Ishikawa (cell line): Measurements from ENCODE around the gene CADM2.
A peak's percentile ranks its signal among the peaks of the same experiment; 100 is the strongest.

Experiments used
- CEBPB ChIP-seq: IDR thresholded peaks from 2 replicates; pipeline ENCODE4 v1.6.1; 2012
- CREB1 ChIP-seq: IDR thresholded peaks from 2 replicates; pipeline ENCODE4 v1.6.1; 2012; ENCODE audit warnings: low read depth
- EGR1 ChIP-seq: IDR thresholded peaks from 2 replicates; pipeline ENCODE4 v1.6.1; 2012
- EP300 ChIP-seq: IDR thresholded peaks from 2 replicates; pipeline ENCODE4 v1.6.1; 2012; ENCODE audit warnings: borderline replicate concordance
- FOXM1 ChIP-seq: IDR thresholded peaks from 2 replicates; pipeline ENCODE4 v1.6.1; 2012; ENCODE audit warnings: low read depth, borderline replicate concordance
- NFIC ChIP-seq: IDR thresholded peaks from 2 replicates; pipeline ENCODE4 v1.6.1; 2012
- RAD21 ChIP-seq: IDR thresholded peaks from 2 replicates; pipeline ENCODE4 v1.6.1; 2012; ENCODE audit warnings: low read depth
- TAF1 ChIP-seq: IDR thresholded peaks from 2 replicates; pipeline ENCODE4 v1.6.1; 2012; ENCODE audit warnings: low read depth, mild to moderate bottlenecking
- TCF12 ChIP-seq: IDR thresholded peaks from 2 replicates; pipeline ENCODE4 v1.6.1; 2012; ENCODE audit warnings: low read depth
- TEAD4 ChIP-seq: IDR thresholded peaks from 2 replicates; pipeline ENCODE4 v1.6.1; 2012
- YY1 ChIP-seq: IDR thresholded peaks from 2 replicates; pipeline ENCODE4 v1.6.1; 2012; ENCODE audit warnings: low read depth
- ZBTB7A ChIP-seq: IDR thresholded peaks from 2 replicates; pipeline ENCODE4 v1.6.1; 2012; ENCODE audit warnings: low read depth
- TF ChIP-seq, protein P1 (sequence below): IDR thresholded peaks from 2 replicates; pipeline ENCODE4 v1.6.1; 2012
- TF ChIP-seq, protein P2 (sequence below): IDR thresholded peaks from 2 replicates; pipeline ENCODE4 v1.6.1; 2012
- TF ChIP-seq, protein P3 (sequence below): IDR thresholded peaks from 2 replicates; pipeline ENCODE4 v1.6.1; 2012; ENCODE audit warnings: low read depth, mild to moderate bottlenecking

The CADM2 gene

DNA sequence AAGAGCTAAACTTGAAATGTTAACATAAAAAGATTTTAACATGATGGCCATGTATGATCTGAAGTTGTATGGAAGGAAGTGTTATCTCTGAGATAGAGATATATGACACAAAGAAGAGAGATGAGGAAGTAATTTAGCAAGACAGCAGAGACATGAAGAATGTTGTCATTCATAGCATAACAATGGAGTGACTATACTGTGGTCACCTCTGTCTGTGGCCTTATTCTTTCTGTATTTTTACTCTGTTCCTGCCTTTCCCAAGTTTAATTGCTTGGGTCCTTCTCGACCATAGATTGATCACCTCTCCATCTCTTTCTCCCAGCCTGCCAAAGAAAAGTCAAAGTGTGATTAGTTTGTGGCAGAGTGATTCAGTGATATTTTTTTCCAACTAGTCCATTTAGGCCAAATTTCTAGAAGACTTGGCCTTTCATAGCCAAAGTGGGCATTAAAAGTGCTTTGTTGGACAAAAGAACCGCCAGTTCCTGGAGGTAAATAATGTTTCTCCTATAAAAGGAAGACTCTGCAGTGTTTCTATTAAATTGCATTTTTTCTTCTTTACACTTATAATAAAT, 711.9 kb downstream of the CADM2 start:
- TF ChIP-seq TCF12 (no peak), YY1 (no peak), RAD21 (no peak), FOXM1 (no peak), EP300 (no peak), CREB1 (no peak), ZBTB7A (no peak), TEAD4 (no peak), EGR1 (no peak), TAF1 (no peak), NFIC (no peak), CEBPB (no peak)
- TF ChIP-seq, protein P1, sequence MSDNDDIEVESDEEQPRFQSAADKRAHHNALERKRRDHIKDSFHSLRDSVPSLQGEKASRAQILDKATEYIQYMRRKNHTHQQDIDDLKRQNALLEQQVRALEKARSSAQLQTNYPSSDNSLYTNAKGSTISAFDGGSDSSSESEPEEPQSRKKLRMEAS: no peak
- TF ChIP-seq, protein P2, sequence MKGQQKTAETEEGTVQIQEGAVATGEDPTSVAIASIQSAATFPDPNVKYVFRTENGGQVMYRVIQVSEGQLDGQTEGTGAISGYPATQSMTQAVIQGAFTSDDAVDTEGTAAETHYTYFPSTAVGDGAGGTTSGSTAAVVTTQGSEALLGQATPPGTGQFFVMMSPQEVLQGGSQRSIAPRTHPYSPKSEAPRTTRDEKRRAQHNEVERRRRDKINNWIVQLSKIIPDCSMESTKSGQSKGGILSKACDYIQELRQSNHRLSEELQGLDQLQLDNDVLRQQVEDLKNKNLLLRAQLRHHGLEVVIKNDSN: no peak
- TF ChIP-seq, protein P3, sequence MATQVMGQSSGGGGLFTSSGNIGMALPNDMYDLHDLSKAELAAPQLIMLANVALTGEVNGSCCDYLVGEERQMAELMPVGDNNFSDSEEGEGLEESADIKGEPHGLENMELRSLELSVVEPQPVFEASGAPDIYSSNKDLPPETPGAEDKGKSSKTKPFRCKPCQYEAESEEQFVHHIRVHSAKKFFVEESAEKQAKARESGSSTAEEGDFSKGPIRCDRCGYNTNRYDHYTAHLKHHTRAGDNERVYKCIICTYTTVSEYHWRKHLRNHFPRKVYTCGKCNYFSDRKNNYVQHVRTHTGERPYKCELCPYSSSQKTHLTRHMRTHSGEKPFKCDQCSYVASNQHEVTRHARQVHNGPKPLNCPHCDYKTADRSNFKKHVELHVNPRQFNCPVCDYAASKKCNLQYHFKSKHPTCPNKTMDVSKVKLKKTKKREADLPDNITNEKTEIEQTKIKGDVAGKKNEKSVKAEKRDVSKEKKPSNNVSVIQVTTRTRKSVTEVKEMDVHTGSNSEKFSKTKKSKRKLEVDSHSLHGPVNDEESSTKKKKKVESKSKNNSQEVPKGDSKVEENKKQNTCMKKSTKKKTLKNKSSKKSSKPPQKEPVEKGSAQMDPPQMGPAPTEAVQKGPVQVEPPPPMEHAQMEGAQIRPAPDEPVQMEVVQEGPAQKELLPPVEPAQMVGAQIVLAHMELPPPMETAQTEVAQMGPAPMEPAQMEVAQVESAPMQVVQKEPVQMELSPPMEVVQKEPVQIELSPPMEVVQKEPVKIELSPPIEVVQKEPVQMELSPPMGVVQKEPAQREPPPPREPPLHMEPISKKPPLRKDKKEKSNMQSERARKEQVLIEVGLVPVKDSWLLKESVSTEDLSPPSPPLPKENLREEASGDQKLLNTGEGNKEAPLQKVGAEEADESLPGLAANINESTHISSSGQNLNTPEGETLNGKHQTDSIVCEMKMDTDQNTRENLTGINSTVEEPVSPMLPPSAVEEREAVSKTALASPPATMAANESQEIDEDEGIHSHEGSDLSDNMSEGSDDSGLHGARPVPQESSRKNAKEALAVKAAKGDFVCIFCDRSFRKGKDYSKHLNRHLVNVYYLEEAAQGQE: no peak

DNA sequence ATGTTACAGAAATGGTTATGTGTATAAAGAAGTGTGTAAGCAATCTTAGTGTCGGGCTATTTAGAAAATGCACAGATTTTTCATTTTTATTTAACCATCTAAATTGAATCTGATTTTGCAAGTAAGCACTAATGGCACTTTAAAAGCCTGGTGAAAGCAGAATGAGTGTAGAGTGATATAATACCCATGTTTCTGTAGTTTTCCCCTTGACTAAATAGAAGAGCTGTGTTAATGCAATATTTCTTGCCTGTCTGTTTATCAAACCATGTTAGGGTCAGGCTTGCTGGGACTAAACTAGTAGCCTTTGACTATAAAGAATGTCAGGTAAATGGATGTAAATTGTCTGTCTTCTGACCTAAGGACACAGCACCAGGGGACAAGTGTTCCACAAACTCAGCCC, 714.0 kb downstream of the CADM2 start:
- no peak for TF ChIP-seq ZBTB7A
- no peak for TF ChIP-seq CREB1
- TF ChIP-seq RAD21: no peak
- TF ChIP-seq, protein P1: no peak
- TF ChIP-seq TEAD4: no peak
- TF ChIP-seq, protein P2: no peak
- TF ChIP-seq FOXM1: no peak

DNA sequence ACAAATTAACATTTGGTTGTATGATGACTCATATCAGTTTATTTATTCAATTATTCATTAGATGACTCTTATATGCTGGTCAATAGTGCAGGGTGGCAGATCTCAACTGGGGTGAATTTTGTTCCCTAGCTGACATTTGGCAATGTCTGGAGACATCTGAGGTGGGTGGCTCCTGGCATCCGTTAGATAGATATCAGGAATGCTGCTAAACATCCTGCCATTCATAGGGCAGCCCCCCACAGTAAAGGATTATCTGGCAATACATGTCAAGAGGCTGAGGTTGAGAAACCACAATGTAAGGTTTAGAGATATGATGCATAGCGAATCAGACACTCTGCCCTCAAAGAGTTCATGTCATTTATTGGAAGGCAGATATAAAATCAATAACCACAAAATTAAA, 719.9 kb downstream of the CADM2 start:
- TF ChIP-seq TCF12 (no peak), RAD21 (no peak), YY1 (no peak), NFIC (no peak), FOXM1 (no peak), EGR1 (no peak), TAF1 (no peak), ZBTB7A (no peak), CREB1 (no peak), EP300 (no peak), CEBPB (no peak)
- TF ChIP-seq, protein P2: no peak
- TF ChIP-seq, protein P1: no peak
- TF ChIP-seq, protein P3: no peak

DNA sequence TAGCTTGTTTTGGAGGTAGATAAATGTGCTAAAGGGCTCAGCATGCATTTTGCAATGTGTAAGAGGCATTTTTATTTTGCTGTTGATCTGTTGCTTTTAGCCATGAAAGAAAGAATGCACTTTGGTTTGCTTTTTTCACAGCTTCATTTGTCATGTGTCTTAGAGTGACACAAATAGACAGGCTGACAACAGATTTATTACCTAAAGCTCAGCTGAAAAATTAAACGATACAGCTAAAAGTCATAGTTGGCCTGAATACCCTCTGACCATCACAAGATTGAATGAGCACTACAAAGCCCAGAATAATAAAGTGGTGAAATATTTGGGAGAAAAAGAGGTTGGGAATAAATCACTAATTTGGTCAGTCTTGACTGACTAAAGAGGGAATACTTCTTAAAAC, 723.1 kb downstream of the CADM2 start:
- TF ChIP-seq TEAD4 (no peak), EGR1 (no peak), TAF1 (no peak), CEBPB (no peak), NFIC (no peak), ZBTB7A (no peak), FOXM1 (no peak)
- TF ChIP-seq, protein P2: no peak

DNA sequence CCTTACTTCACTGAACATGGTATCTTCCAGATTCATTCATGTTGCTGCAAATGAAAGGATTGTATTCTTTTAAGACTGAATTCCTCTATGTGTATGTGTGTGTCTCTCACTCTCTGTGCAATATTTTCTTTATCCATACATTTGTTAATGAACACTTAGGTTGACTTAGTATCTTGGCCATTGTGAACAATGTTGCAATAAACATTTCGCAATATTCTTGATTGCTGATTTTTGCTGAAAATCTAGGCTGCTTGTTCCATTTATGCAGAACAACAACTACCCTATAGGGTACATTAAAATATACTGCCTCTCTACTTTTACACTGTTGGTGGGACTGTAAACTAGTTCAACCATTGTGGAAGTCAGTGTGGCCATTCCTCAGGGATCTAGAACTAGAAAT, 732.4 kb downstream of the CADM2 start:
- TF ChIP-seq FOXM1 (no peak), CEBPB (peak; percentile 69)
